Mammary epithelial cell (primary cell): ENCODE measurements around the gene TCF12.

Experiments used
- CTCF ChIP-seq, 2 donors: IDR thresholded peaks in 1 of 2; conservative IDR thresholded peaks in 1 of 2; 2 replicates each; pipeline ENCODE4 v1.5.1; 2011 to 2012; ENCODE audit warnings: inconsistent platforms in 2 of 2, low read length in 2 of 2, mild to moderate bottlenecking in 2 of 2, control low read depth in 1 of 2, low read depth in 1 of 2; ENCODE audit not compliant: insufficient read depth in 1 of 2; ENCODE audit errors: extremely low read depth in 1 of 2
- EZH2 ChIP-seq: IDR thresholded peaks from 2 replicates; pipeline ENCODE4 v1.6.1; 2012; ENCODE audit warnings: low read length, inconsistent platforms, borderline replicate concordance

- TF ChIP-seq CTCF (conservative IDR thresholded peaks at IDR 0.05 in 1 of 2, IDR thresholded peaks at IDR 0.05 in 1 of 2; ENCODE audit: extremely low read depth in 1 of 2, insufficient read depth in 1 of 2, low read depth in 1 of 2, low read length in 2 of 2) (no peak), EZH2 (no peak)
Measured at GRCh38 chr15:56939257-56939656, 20.8 kb downstream of the TCF12 start.
